Ovary (tissue), 9 donors: ENCODE data around the gene GNG7. TPM values are rescaled to one million over a fixed set of nuclear protein-coding genes. Genes with fewer than 3 reads are reported as not detected.

Source experiments
- DNase-seq, 5 donors: peaks; one replicate each; pipeline ENCODE4 v3.0.0-alpha.2; 2019 to 2020
- H3K27ac ChIP-seq, 2 donors: fragments of 200-600 bp; one replicate each; pipeline versions ENCODE4 v1.5.1 to v1.8.0; 2019 to 2022
- H3K27me3 ChIP-seq: fragments of 200-600 bp; one replicate; pipeline ENCODE4 v1.8.0; 2022
- H3K36me3 ChIP-seq: fragments of 200-600 bp; sonication (generic); one replicate; pipeline ENCODE4 v1.5.1; 2019
- H3K4me1 ChIP-seq: one replicate; pipeline ENCODE4 v1.8.1; 2013; ENCODE audit warnings: mild to moderate bottlenecking, moderate library complexity; ENCODE audit not compliant: insufficient read depth
- H3K4me3 ChIP-seq: fragments of 200-600 bp; sonication (generic); one replicate; pipeline ENCODE4 v1.5.1; 2017
- H3K9me3 ChIP-seq, 2 donors: fragments of 200-600 bp in 1 of 2; sonication (generic) in 1 of 2; one replicate each; pipeline versions ENCODE4 v1.5.1 to v1.8.1; 2013 to 2019; ENCODE audit warnings: mild to moderate bottlenecking in 1 of 2, moderate library complexity in 1 of 2
- CTCF ChIP-seq, 3 donors: fragments of 450-650 bp in 2 of 3; fragments of 200-600 bp in 1 of 3; IDR thresholded peaks; one replicate each; pipeline versions ENCODE4 v1.5.1 to v1.8.0; 2016 to 2022; ENCODE audit warnings: antibody characterized with exemption in 3 of 3, mild to moderate bottlenecking in 1 of 3
- EP300 ChIP-seq: sonication (generic); formaldehyde crosslinking; IDR thresholded peaks from one replicate; pipeline ENCODE4 v1.6.1; 2017; ENCODE audit warnings: antibody characterized with exemption
- POLR2A ChIP-seq: fragments of 450-650 bp; IDR thresholded peaks from one replicate; pipeline ENCODE4 v1.6.1; 2017; ENCODE audit warnings: antibody characterized with exemption, mild to moderate bottlenecking, moderate library complexity
- WGBS, 3 donors: extraction: QIAGEN DNeasy Blood & Tissue Kit in 1 of 3; methylation state at CpG; one replicate each; pipeline versions ENCODE4 v1.1.5 to v1.1.7; 2013 to 2017; 5-methylcytosine and 5-hydroxymethylcytosine counted together
- intact Hi-C, 4 donors: fragments of 100-400 bp; cut with DNase I; formaldehyde crosslinking; loops; one replicate each; pipeline versions ENCODE4 v1.11.0 to v1.15.1; 2022 to 2023
- polyA plus RNA-seq, 2 donors: library from polyadenylated mRNA; stranded (reverse); fragments of 200-250 nt in 1 of 2; fragments of 350-450 nt in 1 of 2; fragmentation: Illumina TruSeq in 1 of 2; extraction: RNeasy Lipid Tissue Mini Kit (QIAGEN cat#74804) in 1 of 2; gene quantifications; one replicate each; pipeline ENCODE4 v1.2.3, GENCODE V29; 2013 to 2014
- total RNA-seq, 7 donors: library from RNA; depleted of rRNA in 2 of 7; stranded (reverse); fragments of >200 nt in 2 of 7; fragmentation: NEBNext Ultra II Directional in 3 of 7; extraction: Animal tissue kit (Norgen Biotek cat#: 25700) in 3 of 7; gene quantifications; one replicate each; pipeline versions ENCODE4 v1.1.0 to v1.2.4, GENCODE V29; 2016 to 2023
- donor health status: DM: no; HTN: no; CAD: no; lungs with moderate emphysema.
- donor health status: DM: no; HTN: no; CAD: no.
- donor health status: Bipolar disorder and iron deficiency.
- donor health status: DM: yes; HTN: yes; CAD: no.
- donor health status: DM: no; HTN: no; CAD: no.
- donor health status: DM: yes; HTN: yes; CAD: no.

The GNG7 gene
- total and polyA plus RNA-seq, 9 donors, result 4.1 to 36.3 (median 15.1) TPM

GRCh38 chr19:2638417-2638940 is 64.0 kb downstream of the GNG7 start:
- no peaks in the 10 kb centered on the region for H3K9me3 ChIP-seq
- H3K27me3 ChIP-seq, result no peaks in the 10 kb centered on the region
- TF ChIP-seq CTCF (IDR thresholded peaks at IDR 0.05) (no peak), POLR2A (no peak), EP300 (no peak)
- H3K27ac ChIP-seq, result no peak overlapping the region
- H3K4me1 ChIP-seq, result peaks cover 18% of the 10 kb centered on the region
- H3K4me3 ChIP-seq, result no peak overlapping the region
- 23 to 30% (median 24%) methylated on average over 3 of the region's 3 CpGs for WGBS, 3 donors
- DNase-seq, result peak in 1 of 5 donors; percentile 33
- H3K36me3 ChIP-seq, result no peaks in the 10 kb centered on the region
- intact Hi-C loops, result no loop called here

- no peak overlapping the region for H3K27ac ChIP-seq
- H3K4me1 ChIP-seq, result peaks cover 19% of the 10 kb centered on the region
- H3K9me3 ChIP-seq, result no peaks in the 10 kb centered on the region
- 18 to 23% (median 22%) methylated on average over 29 to 37 of the region's 37 CpGs for WGBS, 3 donors
- no peaks in the 10 kb centered on the region for H3K36me3 ChIP-seq
- intact Hi-C loops, result no loop called here
- no peak overlapping the region for H3K4me3 ChIP-seq
- no peaks in the 10 kb centered on the region for H3K27me3 ChIP-seq
- DNase-seq, result peak; percentile 53 to 81 (median 72)
- TF ChIP-seq POLR2A (no peak), CTCF (IDR thresholded peaks at IDR 0.05) (peak; percentile 70 to 85 (median 83)), EP300 (no peak)
Observed at GRCh38 chr19:2636897-2637683, 65.4 kb downstream of the GNG7 start.

- Histone ChIP-seq H3K36me3 (no peaks in the 10 kb centered on the region), H3K27me3 (no peaks in the 10 kb centered on the region), H3K4me1 (peaks cover 19% of the 10 kb centered on the region), H3K9me3 (no peaks in the 10 kb centered on the region), H3K4me3 (no peak overlapping the region), H3K27ac (no peak overlapping the region)
- intact Hi-C loops, result no loop called here
- no peak for TF ChIP-seq CTCF (IDR thresholded peaks at IDR 0.05)
- TF ChIP-seq POLR2A, result no peak
- no peak for TF ChIP-seq EP300
- 69 to 81% (median 72%) methylated on average over 10 of the region's 10 CpGs for WGBS, 3 donors
- DNase-seq, result no peak
Observed at GRCh38 chr19:2636141-2636896, 66.2 kb downstream of the GNG7 start.

GRCh38 chr19:2634960-2635359 is 67.5 kb downstream of the GNG7 start:
- intact Hi-C loops, result no loop called here
- DNase-seq, result peak in 1 of 5 donors; percentile 50
- Histone ChIP-seq H3K36me3 (no peaks in the 10 kb centered on the region), H3K4me3 (no peak overlapping the region), H3K27me3 (no peaks in the 10 kb centered on the region), H3K9me3 (peaks cover 0 to 3% of the 10 kb centered on the region in 2 donors), H3K27ac (peak overlapping the region in 1 of 2 donors; percentile 78), H3K4me1 (peaks cover 19% of the 10 kb centered on the region)
- WGBS, 3 donors, result 26 to 52% (median 35%) methylated on average over 9 of the region's 9 CpGs
- TF ChIP-seq CTCF (IDR thresholded peaks at IDR 0.05) (no peak), POLR2A (no peak), EP300 (no peak)
